ENCODE data around the gene EPAS1.

GRCh38 chr2:46422717-46423394 is 125.6 kb downstream of the EPAS1 start:
- no peak for TF ChIP-seq MAX (IDR thresholded peaks at IDR 0.05)
- no peak for TF ChIP-seq BACH1 (IDR thresholded peaks at IDR 0.05; ENCODE audit: low read length)
- no peak for TF ChIP-seq RAD21 (IDR thresholded peaks at IDR 0.05 in 1 of 2, conservative IDR thresholded peaks at IDR 0.05 in 1 of 2; ENCODE audit: low read depth in 2 of 2, low read length in 2 of 2)
- TF ChIP-seq HDAC2 (IDR thresholded peaks at IDR 0.05; ENCODE audit: borderline replicate concordance in 1 of 2, low read depth in 2 of 2, low read length in 2 of 2) = no peak
- TF ChIP-seq TAF1 (IDR thresholded peaks at IDR 0.05; ENCODE audit: low read depth, low read length) = no peak
- no peak for TF ChIP-seq CTCF (IDR thresholded peaks at IDR 0.05; ENCODE audit: control extremely low read depth in 1 of 3, insufficient read depth in 1 of 3, low read depth in 1 of 3, low read length in 3 of 3)
